Measurements from ENCODE around the gene PLXNA3. TPM values are rescaled to one million over a fixed set of nuclear protein-coding genes. Genes with fewer than 3 reads are reported as not detected.

The PLXNA3 gene
- total RNA-seq, 1 donor from 2014 or later = 14.6 TPM

DNA sequence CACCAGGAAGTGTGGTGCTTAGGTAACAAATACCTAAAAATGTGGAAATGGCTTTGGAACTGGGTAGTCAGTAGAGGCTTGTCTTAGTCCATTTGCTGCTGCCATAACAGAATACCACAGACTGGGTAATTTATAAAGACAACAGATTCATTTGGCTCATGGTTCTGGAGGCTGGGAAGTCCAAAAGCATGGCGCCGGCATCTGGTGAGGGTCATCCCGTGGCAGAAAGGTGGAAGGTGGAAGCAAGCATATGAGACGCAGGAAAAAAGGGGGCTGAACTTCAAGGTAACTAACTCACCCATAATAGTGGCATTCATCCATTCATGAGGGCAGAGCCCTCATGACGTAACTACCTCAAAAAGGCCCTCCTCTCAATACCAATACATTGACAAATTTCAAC, 51.4 kb downstream of the PLXNA3 start:
- H3K4me3 ChIP-seq (ENCODE audit: low read depth, low read length) = no peak overlapping the region
- TF ChIP-seq, protein P1, sequence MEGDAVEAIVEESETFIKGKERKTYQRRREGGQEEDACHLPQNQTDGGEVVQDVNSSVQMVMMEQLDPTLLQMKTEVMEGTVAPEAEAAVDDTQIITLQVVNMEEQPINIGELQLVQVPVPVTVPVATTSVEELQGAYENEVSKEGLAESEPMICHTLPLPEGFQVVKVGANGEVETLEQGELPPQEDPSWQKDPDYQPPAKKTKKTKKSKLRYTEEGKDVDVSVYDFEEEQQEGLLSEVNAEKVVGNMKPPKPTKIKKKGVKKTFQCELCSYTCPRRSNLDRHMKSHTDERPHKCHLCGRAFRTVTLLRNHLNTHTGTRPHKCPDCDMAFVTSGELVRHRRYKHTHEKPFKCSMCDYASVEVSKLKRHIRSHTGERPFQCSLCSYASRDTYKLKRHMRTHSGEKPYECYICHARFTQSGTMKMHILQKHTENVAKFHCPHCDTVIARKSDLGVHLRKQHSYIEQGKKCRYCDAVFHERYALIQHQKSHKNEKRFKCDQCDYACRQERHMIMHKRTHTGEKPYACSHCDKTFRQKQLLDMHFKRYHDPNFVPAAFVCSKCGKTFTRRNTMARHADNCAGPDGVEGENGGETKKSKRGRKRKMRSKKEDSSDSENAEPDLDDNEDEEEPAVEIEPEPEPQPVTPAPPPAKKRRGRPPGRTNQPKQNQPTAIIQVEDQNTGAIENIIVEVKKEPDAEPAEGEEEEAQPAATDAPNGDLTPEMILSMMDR (conservative IDR thresholded peaks at IDR 0.05; ENCODE audit: low read depth, low read length) = no peak
- DNase-seq (ENCODE audit: low read depth) = no peak

DNA sequence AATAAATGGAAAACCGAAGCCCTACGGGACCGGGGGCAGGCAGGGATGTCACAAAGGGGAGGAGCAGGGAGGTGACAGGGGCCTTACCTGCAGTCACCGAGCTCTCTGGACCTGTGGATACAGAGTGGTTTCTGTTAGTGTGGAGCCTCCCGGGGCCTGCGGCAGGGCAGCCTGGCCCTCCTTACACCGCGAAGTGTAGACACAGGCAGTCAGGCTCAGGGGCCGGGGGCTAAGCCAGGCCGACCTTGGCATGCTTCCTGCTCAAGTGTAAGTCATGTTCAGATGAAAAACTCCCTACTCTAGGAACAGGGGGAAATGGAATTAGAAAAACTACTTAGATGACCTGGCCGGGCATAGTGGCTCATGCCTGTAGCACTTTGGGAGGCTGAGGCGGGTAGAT, 53.7 kb downstream of the PLXNA3 start:
- H3K4me3 ChIP-seq (ENCODE audit: low read depth, low read length) = no peak overlapping the region
- TF ChIP-seq, protein P1 (conservative IDR thresholded peaks at IDR 0.05; ENCODE audit: low read depth, low read length) = no peak
- DNase-seq (ENCODE audit: low read depth) = no peak

DNA sequence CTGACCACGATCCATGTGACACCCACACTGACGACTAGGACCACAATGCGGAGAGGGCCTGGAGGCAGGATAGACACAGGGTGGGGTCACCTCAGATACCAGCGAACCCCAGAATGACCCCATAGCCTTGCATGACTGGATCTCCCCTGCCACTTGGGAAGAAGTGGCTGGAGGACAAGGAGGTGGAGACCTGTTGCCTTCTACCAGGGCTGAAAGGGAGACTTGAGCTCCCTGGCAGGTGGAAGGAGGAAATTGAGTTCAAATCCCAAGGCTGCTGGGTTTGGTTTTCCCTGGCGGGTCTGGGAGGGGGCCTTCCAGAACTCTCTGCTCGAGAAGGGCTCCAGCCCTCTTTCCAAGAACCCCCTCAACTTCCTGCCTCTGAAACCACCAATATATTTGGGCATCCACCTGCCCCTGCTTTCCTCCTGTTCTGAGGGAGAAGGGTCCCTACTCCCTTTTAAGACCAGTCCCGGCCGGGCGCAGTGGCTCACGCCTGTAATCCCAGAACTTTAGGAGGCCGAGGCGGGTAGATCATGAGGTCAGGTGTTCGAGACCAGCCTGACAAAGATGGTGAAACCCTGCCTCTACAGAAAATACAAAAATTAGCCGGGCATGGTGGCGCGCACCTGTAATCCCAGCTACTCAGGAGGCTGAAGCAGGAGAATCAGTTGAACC, 54.9 kb downstream of the PLXNA3 start:
- no peak for DNase-seq (ENCODE audit: low read depth)
- TF ChIP-seq, protein P1 (conservative IDR thresholded peaks at IDR 0.05; ENCODE audit: low read depth, low read length) = no peak
- no peak overlapping the region for H3K4me3 ChIP-seq (ENCODE audit: low read depth, low read length)

DNA sequence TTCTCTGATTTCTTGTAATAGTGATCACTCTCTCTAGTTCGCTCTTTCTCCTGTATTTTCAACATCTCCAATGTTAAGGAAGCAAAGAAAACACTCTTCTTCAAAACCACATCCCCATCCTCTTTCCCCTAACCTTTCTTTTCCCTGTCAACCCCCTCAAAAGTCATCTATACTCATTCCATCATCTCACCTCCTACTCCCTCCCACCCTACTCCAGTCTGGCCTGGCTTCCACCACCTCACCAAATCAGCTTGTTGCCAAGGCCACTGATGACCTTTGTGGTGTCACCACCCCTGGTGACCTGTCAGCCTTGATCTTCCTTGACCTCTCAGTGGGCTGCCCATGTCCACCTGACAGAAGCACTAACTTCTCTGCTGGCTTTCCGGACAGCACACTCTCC, 55.6 kb downstream of the PLXNA3 start:
- H3K4me3 ChIP-seq (ENCODE audit: low read depth, low read length) = no peak overlapping the region
- TF ChIP-seq, protein P1 (conservative IDR thresholded peaks at IDR 0.05; ENCODE audit: low read depth, low read length) = no peak
- DNase-seq (ENCODE audit: low read depth) = no peak

DNA sequence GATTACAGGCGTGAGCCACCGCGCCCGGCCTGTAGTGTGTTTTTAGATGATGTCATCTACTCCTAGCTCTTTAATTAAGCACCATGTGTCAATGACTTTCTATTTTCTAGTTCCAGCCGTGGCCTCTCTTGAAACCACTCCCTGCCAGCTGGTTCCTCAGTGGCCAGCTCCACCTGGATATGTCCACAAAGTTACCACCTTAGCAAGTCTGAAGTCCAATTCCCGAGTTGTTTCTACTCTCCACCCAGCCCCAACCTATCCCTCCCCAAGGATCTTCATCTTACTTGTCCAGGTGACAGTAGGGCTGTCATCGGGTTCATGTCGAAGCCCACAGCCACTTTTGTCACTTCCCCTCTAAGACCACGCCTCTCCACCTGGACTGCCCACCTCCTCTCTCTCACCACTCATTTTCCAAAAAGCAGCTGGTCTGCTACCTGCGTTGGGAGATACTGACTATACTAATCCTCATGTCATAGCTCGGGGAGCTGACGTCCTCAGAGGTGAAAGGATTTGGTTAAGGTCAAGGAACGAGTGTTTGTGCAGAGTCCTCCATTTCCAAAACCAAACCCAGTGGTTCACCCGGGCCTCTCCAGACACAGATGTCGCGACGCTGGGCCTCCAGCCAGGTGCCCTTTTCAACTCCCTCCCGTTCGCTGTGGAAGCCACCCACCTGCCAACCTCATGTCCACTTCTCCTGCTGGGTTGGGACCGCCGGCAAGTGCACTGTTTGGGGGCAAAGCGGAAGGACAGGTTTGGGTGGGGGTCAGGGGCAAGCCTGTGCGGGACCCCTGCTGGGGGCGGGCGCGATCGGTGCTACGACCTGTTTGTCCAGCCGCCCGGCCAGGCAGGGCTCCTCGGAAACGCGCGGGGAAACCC, 57.2 kb downstream of the PLXNA3 start:
- TF ChIP-seq, protein P1 (conservative IDR thresholded peaks at IDR 0.05; ENCODE audit: low read depth, low read length) = no peak
- H3K4me3 ChIP-seq (ENCODE audit: low read depth, low read length) = peak overlapping the region; percentile 70
- no peak for DNase-seq (ENCODE audit: low read depth)

DNA sequence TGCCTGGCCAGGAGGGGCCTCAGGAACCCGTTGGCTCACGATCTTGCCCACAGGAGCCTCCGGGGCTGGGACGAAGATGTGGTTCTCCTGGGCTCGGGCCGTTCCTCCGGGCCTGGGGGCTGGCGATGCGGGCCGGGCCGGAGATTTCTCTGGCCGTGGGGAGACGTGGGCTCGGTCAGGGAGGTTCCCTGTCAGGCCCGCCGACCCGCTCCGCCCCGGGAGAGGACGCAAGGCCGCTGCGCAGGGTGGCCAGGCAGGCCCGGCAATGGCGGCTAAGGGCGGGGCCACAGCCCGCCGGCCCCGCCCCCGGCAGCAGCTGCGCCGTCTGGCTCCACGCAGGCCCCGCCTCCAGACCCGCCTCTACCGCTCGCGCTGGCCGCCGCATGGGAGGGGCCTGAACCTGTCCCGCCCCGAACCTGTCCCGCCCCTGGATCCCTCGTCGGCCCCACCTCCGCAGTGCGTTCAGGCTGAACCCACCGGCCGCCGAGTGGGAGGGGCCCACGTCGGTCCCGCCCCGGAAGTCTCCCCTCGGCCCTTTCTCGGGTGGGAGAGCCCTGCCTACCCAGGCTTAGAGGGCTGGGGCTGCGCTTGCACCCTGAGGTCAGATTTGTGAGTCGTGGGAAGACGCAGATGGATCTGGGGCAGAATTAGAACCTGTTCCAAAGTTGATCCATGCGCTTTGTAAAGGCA, 58.0 kb downstream of the PLXNA3 start, which contains the start of gene FAM3A:
Gene FAM3A (minus strand): TSS at position 267 of the 690 bp plus-strand sequence. CDS start 460 bp downstream, outside the sequence.
- TF ChIP-seq, protein P1 (conservative IDR thresholded peaks at IDR 0.05; ENCODE audit: low read depth, low read length) = no peak
- no peak for DNase-seq (ENCODE audit: low read depth)
- H3K4me3 ChIP-seq (ENCODE audit: low read depth, low read length) = peak within 1 kb of the TSS; percentile 70
